Body of pancreas (tissue), 4 donors: ENCODE results near the gene DAB2IP.

ENCODE experiments used
- CTCF ChIP-seq, 7 experiments: fragments of 450-650 bp in 4 of 7; fragments of 200-600 bp in 3 of 7; sonication (generic) in 3 of 7; IDR thresholded peaks; one replicate each; pipeline ENCODE4 v1.5.1; 2016 to 2019; ENCODE audit warnings: antibody characterized with exemption in 7 of 7
- POLR2A ChIP-seq, 3 donors: fragments of 450-650 bp; IDR thresholded peaks; one replicate each; pipeline ENCODE4 v1.6.1; 2016; ENCODE audit warnings: antibody characterized with exemption in 3 of 3, mild to moderate bottlenecking in 2 of 3

GRCh38 chr9:121750715-121751623 lies 99.5 kb downstream of the DAB2IP start:
- TF ChIP-seq CTCF (IDR thresholded peaks at IDR 0.05) (no peak), POLR2A (IDR thresholded peaks at IDR 0.05) (no peak)
